Upper lobe of right lung (tissue), 1 donor: ENCODE data around the gene FLG. TPM values are rescaled to one million over a fixed set of nuclear protein-coding genes. Genes with fewer than 3 reads are reported as not detected.

ENCODE experiments used
- ATAC-seq: fragments of 200-7000 bp; cut with Tn5 transposase; one replicate; pipeline ENCODE4 v1.9.1; 2020; ENCODE audit warnings: mild to moderate bottlenecking, moderate library complexity
- DNase-seq: peaks from one replicate; pipeline ENCODE4 v3.0.0-alpha.2; 2020
- H3K27ac ChIP-seq: fragments of 200-600 bp; one replicate; pipeline ENCODE4 v1.8.0; 2022
- H3K27me3 ChIP-seq: fragments of 200-600 bp; one replicate; pipeline ENCODE4 v1.8.0; 2022; ENCODE audit warnings: mild to moderate bottlenecking
- H3K36me3 ChIP-seq: fragments of 200-600 bp; one replicate; pipeline ENCODE4 v1.8.0; 2022
- H3K4me1 ChIP-seq: fragments of 200-600 bp; one replicate; pipeline ENCODE4 v1.8.0; 2022
- H3K4me3 ChIP-seq: fragments of 200-600 bp; one replicate; pipeline ENCODE4 v1.8.0; 2022; ENCODE audit warnings: mild to moderate bottlenecking
- H3K9me3 ChIP-seq: fragments of 200-600 bp; one replicate; pipeline ENCODE4 v1.8.0; 2022
- CTCF ChIP-seq: fragments of 200-600 bp; IDR thresholded peaks from one replicate; pipeline ENCODE4 v1.8.0; 2022; ENCODE audit warnings: antibody characterized with exemption
- intact Hi-C: fragments of 100-400 bp; cut with DNase I; formaldehyde crosslinking; loops from one replicate; pipeline ENCODE4 v1.11.0; 2022
- long read RNA-seq: library from polyadenylated mRNA; unstranded; transcript quantifications from one replicate; pipeline ENCODE4 v2.0.0, GENCODE V29; 2021
- total RNA-seq: library from RNA; stranded (reverse); fragmentation: NEBNext Ultra II Directional; extraction: Animal tissue kit (Norgen Biotek cat#: 25700); gene quantifications from one replicate; pipeline ENCODE4 v1.2.1, GENCODE V29; 2021
- donor health status: DM: no; HTN: yes; CAD: no; lungs with severe emphysema.

The FLG gene
- not detected for total RNA-seq
- long read RNA-seq, result 0 reads

DNA sequence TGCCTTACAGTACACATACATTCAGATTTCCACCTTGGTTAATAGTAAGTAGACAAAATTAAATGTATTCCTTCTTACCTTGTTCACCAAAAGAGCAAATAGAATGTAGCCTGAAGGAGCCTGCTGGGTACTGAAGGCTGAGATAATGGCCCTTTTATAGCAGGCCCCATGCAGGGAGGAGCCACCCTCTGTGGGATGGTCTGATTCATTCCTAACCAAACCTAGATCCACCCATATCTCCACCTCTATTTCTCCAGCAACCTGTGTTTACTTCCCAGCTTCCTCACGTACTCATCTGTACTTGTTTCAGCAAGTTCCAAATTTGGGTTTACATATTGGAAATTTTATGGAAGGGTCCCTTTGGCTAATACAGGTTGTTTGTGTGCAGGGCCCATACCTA lies at the start of gene FLG:
TSS of gene FLG (minus strand) at position 129 of the 400 bp plus-strand sequence. CDS start 9,783 bp downstream, outside the sequence.
- Histone ChIP-seq H3K4me1 (no peaks in the 10 kb centered on the region), H3K36me3 (no peaks in the 10 kb centered on the region), H3K27me3 (no peaks in the 10 kb centered on the region), H3K9me3 (no peaks in the 10 kb centered on the region), H3K27ac (no peak within 1 kb of the TSS), H3K4me3 (no peak within 1 kb of the TSS)
- no peak for DNase-seq
- intact Hi-C loops, result no loop called here
- no peak for ATAC-seq
- TF ChIP-seq CTCF, result no peak

DNA sequence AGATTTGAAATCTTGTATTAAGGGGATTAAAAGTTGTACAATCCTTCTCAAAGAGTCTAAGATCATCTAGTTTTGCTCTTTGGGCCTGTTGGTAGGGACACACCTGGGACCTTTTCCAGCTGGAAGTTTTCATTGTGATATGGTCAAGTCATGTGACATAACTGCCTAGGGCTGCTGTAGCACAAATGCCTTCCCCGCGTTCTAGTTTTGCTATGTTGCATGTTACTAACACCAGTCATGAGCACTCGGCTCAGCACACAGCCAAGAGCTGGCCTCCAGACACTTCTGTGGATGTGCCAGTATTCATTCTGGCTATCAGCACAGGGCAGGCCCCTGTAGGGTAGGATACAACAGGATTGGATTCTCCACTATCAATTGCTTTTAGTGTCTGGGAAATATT lies 49.4 kb upstream of the FLG start:
- no peaks in the 10 kb centered on the region for H3K4me1 ChIP-seq
- DNase-seq, result no peak
- intact Hi-C loops, result no loop called here
- TF ChIP-seq CTCF, result no peak
- no peak overlapping the region for H3K4me3 ChIP-seq
- ATAC-seq, result no peak
- H3K36me3 ChIP-seq, result no peaks in the 10 kb centered on the region
- H3K9me3 ChIP-seq, result no peaks in the 10 kb centered on the region
- H3K27me3 ChIP-seq, result no peaks in the 10 kb centered on the region
- no peak overlapping the region for H3K27ac ChIP-seq

- TF ChIP-seq CTCF, result no peak
- no peaks in the 10 kb centered on the region for H3K4me1 ChIP-seq
- H3K36me3 ChIP-seq, result no peaks in the 10 kb centered on the region
- no peaks in the 10 kb centered on the region for H3K27me3 ChIP-seq
- H3K9me3 ChIP-seq, result no peaks in the 10 kb centered on the region
- H3K4me3 ChIP-seq, result no peak overlapping the region
- DNase-seq (no peak), ATAC-seq (no peak)
- intact Hi-C loops, result no loop called here
- no peak overlapping the region for H3K27ac ChIP-seq
Observed at GRCh38 chr1:152372672-152373071, 47.6 kb upstream of the FLG start.

DNA sequence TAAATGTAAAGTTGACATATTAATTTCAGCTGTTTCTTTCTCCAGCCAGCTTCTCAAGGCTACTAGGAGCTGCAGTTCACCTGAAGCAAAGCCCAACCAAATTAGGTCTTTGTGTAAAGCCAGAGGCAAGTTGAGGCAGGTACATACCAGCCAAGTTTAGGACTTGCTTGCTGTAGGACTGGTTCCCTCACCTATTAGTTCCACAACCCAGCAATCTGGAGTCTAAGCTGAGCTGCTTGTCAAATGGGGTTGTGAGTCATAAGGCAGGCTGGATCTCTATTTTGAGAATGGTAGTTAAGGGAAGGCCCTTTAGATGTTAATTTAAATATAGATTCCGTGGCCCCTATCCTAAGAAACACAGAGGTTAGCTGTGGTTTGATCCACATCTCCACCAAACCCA lies 42.4 kb upstream of the FLG start:
- Histone ChIP-seq H3K9me3 (no peaks in the 10 kb centered on the region), H3K27me3 (no peaks in the 10 kb centered on the region), H3K4me1 (no peaks in the 10 kb centered on the region), H3K27ac (no peak overlapping the region), H3K36me3 (no peaks in the 10 kb centered on the region), H3K4me3 (no peak overlapping the region)
- intact Hi-C loops, result no loop called here
- ATAC-seq (no peak), DNase-seq (no peak)
- no peak for TF ChIP-seq CTCF

- H3K4me3 ChIP-seq, result no peak within 1 kb of the TSS
- intact Hi-C loops, result no loop called here
- H3K4me1 ChIP-seq, result no peaks in the 10 kb centered on the region
- H3K27me3 ChIP-seq, result no peaks in the 10 kb centered on the region
- DNase-seq (no peak), ATAC-seq (no peak)
- H3K36me3 ChIP-seq, result no peaks in the 10 kb centered on the region
- TF ChIP-seq CTCF, result no peak
- H3K27ac ChIP-seq, result no peak within 1 kb of the TSS
- no peaks in the 10 kb centered on the region for H3K9me3 ChIP-seq
Observed at GRCh38 chr1:152359906-152360305, 34.9 kb upstream of the FLG start, which contains the start of gene FLG2. TSS of gene FLG2 (minus strand) at chr1:152360006. CDS start at chr1:152358884, 1,122 bp downstream.

DNA sequence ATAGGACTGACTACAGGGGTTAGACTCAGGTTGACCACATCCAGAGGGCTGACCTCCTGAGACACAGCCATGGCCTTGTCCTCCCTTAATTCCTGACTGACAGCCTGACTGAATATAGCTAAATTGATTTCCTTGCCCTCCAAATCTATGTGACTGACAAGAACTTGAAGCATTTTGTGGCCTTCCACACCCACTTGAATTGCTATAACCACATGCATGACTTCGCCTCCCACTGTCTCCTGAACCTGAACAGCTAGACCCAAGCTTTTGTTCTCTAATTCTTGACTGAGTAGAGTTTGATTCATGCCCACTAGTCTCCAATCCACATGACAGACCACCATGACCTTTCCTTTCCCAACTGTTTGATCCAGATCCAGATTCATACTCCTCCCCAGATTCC lies 31.7 kb upstream of the FLG start:
- DNase-seq (no peak), ATAC-seq (no peak)
- no peaks in the 10 kb centered on the region for H3K4me1 ChIP-seq
- H3K27me3 ChIP-seq, result no peaks in the 10 kb centered on the region
- H3K27ac ChIP-seq, result no peak overlapping the region
- no peaks in the 10 kb centered on the region for H3K36me3 ChIP-seq
- H3K9me3 ChIP-seq, result no peaks in the 10 kb centered on the region
- H3K4me3 ChIP-seq, result no peak overlapping the region
- no peak for TF ChIP-seq CTCF
- intact Hi-C loops, result no loop called here
